Measurements from ENCODE around the gene ACTMAP. TPM values are rescaled to one million over a fixed set of nuclear protein-coding genes. Genes with fewer than 3 reads are reported as not detected.

The ACTMAP gene
- polyA plus RNA-seq, 1 of the 3 experiments (the other 2 are of a cell fraction), result 6.4 TPM

DNA sequence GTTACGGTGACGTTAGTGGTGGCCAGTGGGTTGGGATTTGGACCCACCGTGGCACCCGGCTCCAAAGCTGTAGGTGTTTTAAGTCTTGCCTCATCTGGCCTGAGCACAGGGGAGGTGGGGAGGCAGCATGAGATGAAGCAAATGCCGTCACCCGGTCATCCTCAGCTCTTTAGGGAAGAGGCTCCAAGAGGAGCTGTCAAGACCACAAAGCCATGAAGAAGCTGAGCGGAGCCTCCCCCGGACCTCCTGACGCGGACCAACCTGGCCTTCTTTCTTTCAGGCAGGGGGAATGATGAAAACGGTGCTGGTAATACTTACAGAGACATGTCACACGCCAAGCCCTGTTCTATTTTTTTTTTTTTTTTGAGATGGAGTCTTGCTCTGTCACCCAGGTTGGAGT lies 7.4 kb downstream of the ACTMAP start:
- TF ChIP-seq RCOR1 (IDR thresholded peaks at IDR 0.05; ENCODE audit: low read length) (no peak), ELF1 (IDR thresholded peaks at IDR 0.05) (no peak), EP300 (IDR thresholded peaks at IDR 0.05; ENCODE audit: borderline replicate concordance in 1 of 2, low read depth in 1 of 2, low read length in 1 of 2) (no peak), CHD2 (IDR thresholded peaks at IDR 0.05; ENCODE audit: low read length, partially characterized antibody) (no peak), NRF1 (IDR thresholded peaks at IDR 0.05; ENCODE audit: low read depth, low read length) (no peak), POLR2AphosphoS5 (IDR thresholded peaks at IDR 0.05; ENCODE audit: low read depth, low read length) (no peak), ZBTB33 (IDR thresholded peaks at IDR 0.05; ENCODE audit: borderline replicate concordance, low read depth) (no peak), GABPA (IDR thresholded peaks at IDR 0.05; ENCODE audit: low read depth) (no peak), SIN3A (IDR thresholded peaks at IDR 0.05; ENCODE audit: borderline replicate concordance, low read depth, low read length) (no peak), FOXJ3 (CRISPR knock-in tag; IDR thresholded peaks at IDR 0.05) (no peak), REST (IDR thresholded peaks at IDR 0.05; ENCODE audit: low read depth, low read length) (no peak), RXRA (IDR thresholded peaks at IDR 0.05; ENCODE audit: borderline replicate concordance, low read depth) (no peak), MAX (IDR thresholded peaks at IDR 0.05; ENCODE audit: low read depth) (no peak), FOSL2 (IDR thresholded peaks at IDR 0.05; ENCODE audit: borderline replicate concordance, low read depth) (no peak), NFIC (IDR thresholded peaks at IDR 0.05; ENCODE audit: borderline replicate concordance) (no peak), MXI1 (IDR thresholded peaks at IDR 0.05; ENCODE audit: low read depth, low read length) (no peak), USF1 (IDR thresholded peaks at IDR 0.05; ENCODE audit: borderline replicate concordance, low read depth) (no peak), YY1 (IDR thresholded peaks at IDR 0.05; ENCODE audit: low read depth) (no peak), FOXM1 (IDR thresholded peaks at IDR 0.05; ENCODE audit: low read depth) (no peak)
- TF ChIP-seq, protein P1, sequence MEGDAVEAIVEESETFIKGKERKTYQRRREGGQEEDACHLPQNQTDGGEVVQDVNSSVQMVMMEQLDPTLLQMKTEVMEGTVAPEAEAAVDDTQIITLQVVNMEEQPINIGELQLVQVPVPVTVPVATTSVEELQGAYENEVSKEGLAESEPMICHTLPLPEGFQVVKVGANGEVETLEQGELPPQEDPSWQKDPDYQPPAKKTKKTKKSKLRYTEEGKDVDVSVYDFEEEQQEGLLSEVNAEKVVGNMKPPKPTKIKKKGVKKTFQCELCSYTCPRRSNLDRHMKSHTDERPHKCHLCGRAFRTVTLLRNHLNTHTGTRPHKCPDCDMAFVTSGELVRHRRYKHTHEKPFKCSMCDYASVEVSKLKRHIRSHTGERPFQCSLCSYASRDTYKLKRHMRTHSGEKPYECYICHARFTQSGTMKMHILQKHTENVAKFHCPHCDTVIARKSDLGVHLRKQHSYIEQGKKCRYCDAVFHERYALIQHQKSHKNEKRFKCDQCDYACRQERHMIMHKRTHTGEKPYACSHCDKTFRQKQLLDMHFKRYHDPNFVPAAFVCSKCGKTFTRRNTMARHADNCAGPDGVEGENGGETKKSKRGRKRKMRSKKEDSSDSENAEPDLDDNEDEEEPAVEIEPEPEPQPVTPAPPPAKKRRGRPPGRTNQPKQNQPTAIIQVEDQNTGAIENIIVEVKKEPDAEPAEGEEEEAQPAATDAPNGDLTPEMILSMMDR (IDR thresholded peaks at IDR 0.05), result no peak
- H3K27ac ChIP-seq (ENCODE audit: low read depth in 2 of 2, low read length in 1 of 2), result no peak overlapping the region
- H3F3A ChIP-seq (replicated peaks; ENCODE audit: insufficient read depth), result no peaks in the 10 kb centered on the region
- DNase-seq, result no peak
- 94% methylated on average over 8 of the region's 12 CpGs for WGBS (ENCODE audit: low lambda C conversion rate)
- CTCF ChIA-PET, result interaction anchor here (0.8 to 3.3 kb wide), 3 partner anchors 64 to 108 kb away, joined by 3 to 10 read pairs (median 9); no protein-coding TSS in a partner anchor
- no peak overlapping the region for H3K9ac ChIP-seq
- no peaks in the 10 kb centered on the region for H4K20me1 ChIP-seq (ENCODE audit: insufficient read depth)
- H3K27me3 ChIP-seq (ENCODE audit: insufficient read depth), result no peaks in the 10 kb centered on the region
- H3K9me3 ChIP-seq, result no peaks in the 10 kb centered on the region
- H3K36me3 ChIP-seq (replicated peaks in 1 of 2; ENCODE audit: control insufficient read depth in 1 of 2, insufficient read depth in 2 of 2, low read length in 1 of 2), result peaks cover under 1 to 3% of the 10 kb centered on the region in 2 experiments
- 0 out of 4 replicates have a peak, but pooled peaks cover 0 to 4% of the 10 kb centered on the region in 2 experiments for H3K4me1 ChIP-seq (ENCODE audit: control insufficient read depth in 1 of 2, insufficient read depth in 2 of 2, low read depth in 1 of 2, low read length in 1 of 2)
- POLR2A ChIA-PET, result interaction anchor here (0.8 kb wide), 1 partner anchor 60 kb away, joined by 3 read pairs; no protein-coding TSS in a partner anchor
- H3K4me2 ChIP-seq, result no peak overlapping the region
- H3K79me2 ChIP-seq (ENCODE audit: insufficient read depth), result no peaks in the 10 kb centered on the region; the same call in 1 of the 2 replicates
- H3K4me3 ChIP-seq (ENCODE audit: low read depth in 2 of 2, low read length in 1 of 2), result no peak overlapping the region
- no peak overlapping the region for H2AFZ ChIP-seq (ENCODE audit: low read depth)
- H3K9me2 ChIP-seq, result no peaks in the 10 kb centered on the region

Data from SK-N-SH (cell line).